ENCODE measurements around the gene NOP10.
"Not testable (repeated sequence)": the region's sequence is repeated elsewhere in the genome, so short reads cannot be mapped to it uniquely, and the experiment has no call there.

DNA sequence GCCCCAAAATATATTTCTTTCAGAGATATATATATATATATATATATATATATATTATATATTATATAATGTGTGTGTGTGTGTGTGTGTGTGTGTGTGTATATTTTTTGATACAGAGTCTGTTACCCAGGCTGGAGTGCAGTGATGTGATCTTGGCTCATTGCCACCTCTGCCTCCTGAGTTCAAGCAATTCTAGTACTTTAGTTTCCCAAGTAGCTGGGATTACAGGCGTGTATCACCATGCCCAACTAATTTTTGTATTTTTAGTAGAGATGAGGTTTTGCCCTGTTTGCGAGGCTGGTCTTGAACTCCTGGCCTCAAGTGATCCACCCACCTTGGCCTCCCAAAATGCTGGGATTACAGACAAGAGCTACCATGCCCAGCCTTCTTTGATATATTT, 32.6 kb upstream of the NOP10 start:
- TF ChIP-seq, protein P1, sequence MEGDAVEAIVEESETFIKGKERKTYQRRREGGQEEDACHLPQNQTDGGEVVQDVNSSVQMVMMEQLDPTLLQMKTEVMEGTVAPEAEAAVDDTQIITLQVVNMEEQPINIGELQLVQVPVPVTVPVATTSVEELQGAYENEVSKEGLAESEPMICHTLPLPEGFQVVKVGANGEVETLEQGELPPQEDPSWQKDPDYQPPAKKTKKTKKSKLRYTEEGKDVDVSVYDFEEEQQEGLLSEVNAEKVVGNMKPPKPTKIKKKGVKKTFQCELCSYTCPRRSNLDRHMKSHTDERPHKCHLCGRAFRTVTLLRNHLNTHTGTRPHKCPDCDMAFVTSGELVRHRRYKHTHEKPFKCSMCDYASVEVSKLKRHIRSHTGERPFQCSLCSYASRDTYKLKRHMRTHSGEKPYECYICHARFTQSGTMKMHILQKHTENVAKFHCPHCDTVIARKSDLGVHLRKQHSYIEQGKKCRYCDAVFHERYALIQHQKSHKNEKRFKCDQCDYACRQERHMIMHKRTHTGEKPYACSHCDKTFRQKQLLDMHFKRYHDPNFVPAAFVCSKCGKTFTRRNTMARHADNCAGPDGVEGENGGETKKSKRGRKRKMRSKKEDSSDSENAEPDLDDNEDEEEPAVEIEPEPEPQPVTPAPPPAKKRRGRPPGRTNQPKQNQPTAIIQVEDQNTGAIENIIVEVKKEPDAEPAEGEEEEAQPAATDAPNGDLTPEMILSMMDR (IDR thresholded peaks at IDR 0.05): not testable (repeated sequence)
- not testable (repeated sequence) for TF ChIP-seq POLR2A (IDR thresholded peaks at IDR 0.05)

Measured in testis (tissue), 2 donors.